ENCODE results near the gene ZFAND2B.

- TF ChIP-seq POLR2A (IDR thresholded peaks at IDR 0.05; ENCODE audit: low read depth, low read length) = no peak
- no peak for TF ChIP-seq TAF1 (IDR thresholded peaks at IDR 0.05; ENCODE audit: low read depth, low read length)
- TF ChIP-seq POLR2AphosphoS5 (IDR thresholded peaks at IDR 0.05; ENCODE audit: low read depth, low read length) = no peak
- no peak for TF ChIP-seq PAX5 (IDR thresholded peaks at IDR 0.05; ENCODE audit: insufficient read depth, low read length, severe bottlenecking)
- TF ChIP-seq SPI1 (IDR thresholded peaks at IDR 0.05; ENCODE audit: low read depth, low read length) = no peak
Measured at GRCh38 chr2:219210196-219210885, 3.8 kb downstream of the ZFAND2B start.
